HepG2 (cell line): Measurements from ENCODE around the gene FNBP1L. TPM values are rescaled to one million over a fixed set of nuclear protein-coding genes. Genes with fewer than 3 reads are reported as not detected.
"Not testable (repeated sequence)": the region's sequence is repeated elsewhere in the genome, so short reads cannot be mapped to it uniquely, and the experiment has no call there.

Experiments used
- ATAC-seq: fragments of 200-7000 bp; cut with Tn5 transposase; 3 replicates; pipeline ENCODE4 v1.9.1; 2020; ENCODE audit warnings: mild to moderate bottlenecking, moderate library complexity
- BruUV-seq: library from RNA; stranded (reverse); fragments of 400-500 nt; replicated peaks from 2 replicates; lab custom pipeline; 2021; lab: Mats Ljungman, UMichigan
- CTCF ChIA-PET: fragments of 300-600 bp; formaldehyde crosslinking; extraction: SDS; loops from one replicate; lab custom pipeline; 2021; ENCODE audit warnings: low total read pairs, inconsistent platforms, low intra/inter-chr PET ratio; lab: Yijun Ruan, JAX
- POLR2A ChIA-PET: fragments of 350-600 bp; sonication (Branson Sonifier 250); formaldehyde crosslinking; loops from one replicate; lab custom pipeline; 2020; ENCODE audit warnings: antibody characterized with exemption, inconsistent platforms; lab: Yijun Ruan, JAX
- DNase-seq: peaks from one replicate; pipeline ENCODE4 v3.0.0-alpha.2; 2015; ENCODE audit warnings: low spot score
- FAIRE-seq: peaks from 3 replicates; lab custom pipeline; 2011; peaks lifted over from hg19 to GRCh38; lab: Jason Lieb, UNC
- H2AFZ ChIP-seq: one replicate; pipeline ENCODE4 v1.6.1; 2011; ENCODE audit warnings: low read length, inconsistent platforms
- H3K27ac ChIP-seq: fragments of 300-600 bp; 3 replicates; pipeline ENCODE4 v1.8.0; 2011; ENCODE audit warnings: mixed run types, mild to moderate bottlenecking, mixed read lengths, low read length, inconsistent platforms; ENCODE audit not compliant: insufficient read depth; ENCODE audit errors: extremely low read length
- H3K27me3 ChIP-seq, 2 experiments: fragments of 200-600 bp in 1 of 2; 2 replicates in 1 of 2; 3 replicates in 1 of 2; pipeline versions ENCODE4 v1.6.0 to v1.8.0; 2011; ENCODE audit warnings: low read length in 2 of 2, mild to moderate bottlenecking in 2 of 2, moderate library complexity in 2 of 2, inconsistent platforms in 1 of 2; ENCODE audit not compliant: insufficient read depth in 2 of 2, control insufficient read depth in 1 of 2
- H3K36me3 ChIP-seq, 2 experiments: fragments of 200-600 bp in 1 of 2; replicated peaks in 1 of 2; 2 replicates in 1 of 2; 3 replicates in 1 of 2; pipeline versions ENCODE4 v1.5.1 to v1.8.0; 2011; ENCODE audit warnings: low read length in 2 of 2, inconsistent platforms in 1 of 2; ENCODE audit not compliant: insufficient read depth in 2 of 2, control insufficient read depth in 1 of 2
- H3K4me1 ChIP-seq: 2 replicates; pipeline ENCODE4 v1.5.1; 2012; ENCODE audit warnings: low read length, inconsistent platforms; ENCODE audit not compliant: insufficient read depth
- H3K4me2 ChIP-seq: 2 replicates; pipeline ENCODE4 v1.6.0; 2011; ENCODE audit warnings: low read depth, low read length, inconsistent platforms
- H3K4me3 ChIP-seq, 3 experiments: fragments of 200-600 bp in 1 of 3; sonication (generic), shearing (Covaris generic) in 1 of 3; replicated peaks in 1 of 3; 2 replicates each; pipeline ENCODE4 v1.5.1; 2011 to 2016; ENCODE audit warnings: low read length in 3 of 3, inconsistent platforms in 2 of 3, low read depth in 2 of 3, mild to moderate bottlenecking in 2 of 3, control low read depth in 1 of 3, mixed read lengths in 1 of 3; ENCODE audit not compliant: insufficient read depth in 1 of 3
- H3K79me2 ChIP-seq: one replicate; pipeline ENCODE4 v1.6.1; 2011; ENCODE audit warnings: low read length, inconsistent platforms; ENCODE audit not compliant: insufficient read depth
- H3K9ac ChIP-seq: 2 replicates; pipeline ENCODE4 v1.6.0; 2011; ENCODE audit warnings: mild to moderate bottlenecking, low read depth, low read length, inconsistent platforms; ENCODE audit not compliant: insufficient read depth
- H3K9me3 ChIP-seq: 2 replicates; pipeline ENCODE4 v1.5.1; 2012; ENCODE audit warnings: mild to moderate bottlenecking, low read length
- H4K20me1 ChIP-seq: 2 replicates; pipeline ENCODE4 v1.6.0; 2011; ENCODE audit warnings: inconsistent platforms, mild to moderate bottlenecking, low read length, moderate library complexity; ENCODE audit not compliant: insufficient read depth
- ZNF121 ChIP-seq: sonication (generic); formaldehyde crosslinking; IDR thresholded peaks from 2 replicates; pipeline ENCODE4 v1.5.0; 2020; ENCODE audit warnings: mild to moderate bottlenecking, missing genetic modification reagents
- WGBS: methylation state at CpG from one replicate; pipeline ENCODE4 v1.1.6; 2017; ENCODE audit warnings: low lambda C conversion rate; 5-methylcytosine and 5-hydroxymethylcytosine counted together
- in situ Hi-C: cut with HindIII; loops from 2 replicates; pipeline ENCODE4 v1.10.0; 2017; ENCODE audit warnings: low pct_unique_long_range_greater_than_20kb; ENCODE audit not compliant: extremely low pct_ligation_motif_present
- intact Hi-C: fragments of 100-400 bp; cut with micrococcal nuclease; formaldehyde crosslinking; loops from one replicate; pipeline ENCODE4 v1.10.0; 2022; ENCODE audit not compliant: unreplicated experiment
- polyA plus RNA-seq, 8 experiments: library from polyadenylated mRNA; depleted of rRNA in 3 of 8; stranded (reverse) in 7 of 8; unstranded in 1 of 8; fragments of >200 nt; fragmentation: Illumina TruSeq in 4 of 8; extraction: Trizol in 4 of 8; gene quantifications; 2 replicates each; pipeline versions ENCODE4 v1.2.1 to v1.2.3, GENCODE V29; 2011 to 2016; ENCODE audit warnings: low read depth in 4 of 8, missing spikeins in 1 of 8, mixed read lengths in 1 of 8; ENCODE audit not compliant: insufficient read depth in 1 of 8
- total RNA-seq, 5 experiments: library from RNA; depleted of rRNA; stranded (reverse); fragments of >200 nt; fragmentation: Illumina TruSeq; extraction: Trizol; gene quantifications; 2 replicates each; pipeline ENCODE4 v1.2.3, GENCODE V29; 2016; ENCODE audit warnings: low read depth in 1 of 5
- TF ChIP-seq, protein P1 (sequence below): sonication (generic); formaldehyde crosslinking; IDR thresholded peaks from 2 replicates; pipeline ENCODE4 v1.5.0; 2020; ENCODE audit warnings: mild to moderate bottlenecking, missing genetic modification reagents
- TF ChIP-seq, protein P2 (sequence below): sonication (generic); formaldehyde crosslinking; IDR thresholded peaks from 2 replicates; pipeline ENCODE4 v1.5.1; 2020; ENCODE audit warnings: missing genetic modification reagents, mild to moderate bottlenecking, borderline replicate concordance

The FNBP1L gene
- total and polyA plus RNA-seq, 2 of the 13 experiments (the other 11 are each of a cell fraction or from before 2014, with no cell fraction given): 24.1 to 27.1 TPM

DNA sequence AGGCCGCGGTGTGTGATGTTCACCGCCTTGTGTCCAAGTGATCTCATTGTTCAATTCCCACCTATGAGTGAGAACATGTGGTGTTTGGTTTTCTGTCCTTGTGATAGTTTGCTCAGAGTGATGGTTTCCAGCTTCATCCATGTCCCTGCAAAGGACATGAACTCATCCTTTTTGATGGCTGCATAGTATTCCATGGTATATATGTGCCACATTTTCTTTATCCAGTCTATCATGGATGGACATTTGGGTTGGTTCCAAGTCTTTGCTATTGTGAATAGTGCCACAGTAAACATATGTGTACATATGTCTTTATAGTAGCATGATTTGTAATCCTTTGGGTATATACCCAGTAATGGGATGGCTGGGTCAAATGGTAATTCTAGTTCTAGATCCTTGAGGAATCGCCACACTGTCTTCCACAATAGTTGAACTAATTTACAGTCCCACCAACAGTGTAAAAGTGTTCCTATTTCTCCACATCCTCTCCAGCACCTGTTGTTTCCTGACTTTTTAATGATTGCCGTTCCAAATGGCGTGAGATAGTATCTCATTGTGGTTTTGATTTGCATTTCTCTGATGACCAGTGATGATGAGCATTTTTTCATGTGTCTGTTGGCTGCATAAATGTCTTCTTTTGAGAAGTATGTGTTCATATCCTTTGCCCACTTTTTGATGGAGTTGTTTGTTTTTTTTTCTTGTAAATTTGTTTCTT is 17.6 kb downstream of the FNBP1L start:
- H3K9me3 ChIP-seq, H3K36me3 ChIP-seq, FAIRE-seq, in situ Hi-C loops, BruUV-seq, H3K4me2 ChIP-seq, H2AFZ ChIP-seq, POLR2A ChIA-PET, CTCF ChIA-PET, ATAC-seq, H3K4me3 ChIP-seq, DNase-seq, intact Hi-C loops, H3K9ac ChIP-seq, H3K27ac ChIP-seq, H3K27me3 ChIP-seq: not testable (repeated sequence)
- H3K79me2 ChIP-seq: peaks cover 87% of the 10 kb centered on the region
- H3K4me1 ChIP-seq: peaks cover 20% of the 10 kb centered on the region
- WGBS: 98% methylated on average over 5 of the region's 6 CpGs
- H4K20me1 ChIP-seq: peaks cover 23% of the 10 kb centered on the region

GRCh38 chr1:93467606-93468005 is 19.7 kb downstream of the FNBP1L start:
- no peak for ATAC-seq
- no peak overlapping the region for H3K27ac ChIP-seq
- TF ChIP-seq, protein P1, sequence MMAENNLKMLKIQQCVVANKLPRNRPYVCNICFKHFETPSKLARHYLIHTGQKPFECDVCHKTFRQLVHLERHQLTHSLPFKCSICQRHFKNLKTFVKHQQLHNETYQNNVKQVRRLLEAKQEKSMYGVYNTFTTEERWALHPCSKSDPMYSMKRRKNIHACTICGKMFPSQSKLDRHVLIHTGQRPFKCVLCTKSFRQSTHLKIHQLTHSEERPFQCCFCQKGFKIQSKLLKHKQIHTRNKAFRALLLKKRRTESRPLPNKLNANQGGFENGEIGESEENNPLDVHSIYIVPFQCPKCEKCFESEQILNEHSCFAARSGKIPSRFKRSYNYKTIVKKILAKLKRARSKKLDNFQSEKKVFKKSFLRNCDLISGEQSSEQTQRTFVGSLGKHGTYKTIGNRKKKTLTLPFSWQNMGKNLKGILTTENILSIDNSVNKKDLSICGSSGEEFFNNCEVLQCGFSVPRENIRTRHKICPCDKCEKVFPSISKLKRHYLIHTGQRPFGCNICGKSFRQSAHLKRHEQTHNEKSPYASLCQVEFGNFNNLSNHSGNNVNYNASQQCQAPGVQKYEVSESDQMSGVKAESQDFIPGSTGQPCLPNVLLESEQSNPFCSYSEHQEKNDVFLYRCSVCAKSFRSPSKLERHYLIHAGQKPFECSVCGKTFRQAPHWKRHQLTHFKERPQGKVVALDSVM (CRISPR knock-in tag): peak; percentile 49
- TF ChIP-seq, protein P2, sequence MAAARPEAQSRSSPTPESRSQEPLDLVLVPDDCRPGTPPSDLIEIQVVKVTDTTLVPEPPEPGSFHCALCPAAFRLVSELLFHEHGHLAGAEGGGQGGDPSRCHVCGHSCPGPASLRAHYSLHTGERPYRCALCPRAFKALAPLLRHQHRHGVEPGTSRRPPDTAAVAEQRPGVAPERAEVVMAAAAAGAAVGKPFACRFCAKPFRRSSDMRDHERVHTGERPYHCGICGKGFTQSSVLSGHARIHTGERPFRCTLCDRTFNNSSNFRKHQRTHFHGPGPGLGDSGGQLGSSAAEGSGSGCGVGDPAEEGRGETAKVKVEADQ (CRISPR knock-in tag): no peak
- TF ChIP-seq ZNF121 (CRISPR knock-in tag): peak; percentile 51; the same call in 1 of the 2 replicates
- TF ChIP-seq, all 625 proteins: peak for 2
- Histone ChIP-seq H2AFZ (no peak overlapping the region), H3K27me3 (no peaks in the 10 kb centered on the region), H4K20me1 (peaks cover 15% of the 10 kb centered on the region), H3K4me2 (no peak overlapping the region), H3K4me1 (0 out of 2 replicates have a peak, but pooled peaks cover 8% of the 10 kb centered on the region), H3K79me2 (peaks cover 83% of the 10 kb centered on the region), H3K9me3 (no peaks in the 10 kb centered on the region), H3K9ac (no peak overlapping the region), H3K36me3 (peaks cover 0 to 2% of the 10 kb centered on the region in 2 experiments; a peak in 2 of 5 replicates), H3K4me3 (no peak overlapping the region)
- BruUV-seq: no TSS peak
- in situ Hi-C loops (no loop called here), intact Hi-C loops (no loop called here)
- WGBS: 100% methylated on average over 4 of the region's 4 CpGs
- ChIA-PET POLR2A (no interaction called here), CTCF (no interaction called here)
- FAIRE-seq: no peak
- no peak for DNase-seq
